ENCODE results near the gene VEZF1. TPM values are rescaled to one million over a fixed set of nuclear protein-coding genes. Genes with fewer than 3 reads are reported as not detected.

Gene VEZF1
- total and polyA plus RNA-seq, 2 donors (not counting 1 experiment from before 2014, with no cell fraction given): 14.7 to 75.9 TPM

DNA sequence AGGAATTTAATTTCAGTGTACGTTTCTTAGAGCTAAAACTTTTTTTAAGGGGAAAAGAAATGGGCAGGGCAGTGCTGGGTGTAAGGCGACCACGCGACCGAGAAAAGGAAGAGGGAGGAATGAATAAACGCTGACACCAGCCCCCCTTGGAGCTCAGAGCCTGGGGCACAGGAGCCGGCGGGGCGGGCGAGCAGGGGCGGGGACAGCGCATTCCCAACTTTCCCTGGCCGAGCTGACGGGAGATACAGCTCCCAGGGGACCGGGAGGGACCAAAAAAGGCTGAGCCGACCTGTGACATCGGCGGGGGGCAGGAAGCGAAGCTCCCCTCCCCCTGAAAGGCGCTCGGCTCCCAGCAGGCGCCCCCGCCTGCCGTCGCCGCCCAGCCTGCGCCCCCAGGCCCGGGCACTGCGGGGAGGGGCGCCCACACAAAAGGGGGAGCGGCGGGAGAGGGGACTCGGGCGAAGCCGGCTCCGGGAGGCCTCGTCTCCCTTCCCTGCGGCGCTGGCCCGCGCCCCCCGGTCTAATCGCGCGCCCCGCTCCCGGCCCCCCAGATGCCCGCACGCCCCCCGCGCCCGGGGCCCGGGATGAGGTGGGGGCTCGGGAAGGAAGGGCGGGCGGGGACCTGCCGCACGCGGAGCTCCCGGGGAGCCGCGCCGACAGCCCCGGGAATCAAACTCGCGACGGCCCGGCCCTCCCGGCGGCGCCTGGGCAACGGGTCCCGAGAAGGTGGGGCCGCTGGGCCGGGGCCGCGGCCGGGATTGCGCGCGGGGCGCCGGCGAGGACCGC lies 33.5 kb downstream of the VEZF1 start:
- peaks cover 0 to 71% (median 32%) of the 10 kb centered on the region in 4 experiments for H3K27me3 ChIP-seq (replicated peaks in 1 of 4; ENCODE audit: control extremely low read depth in 1 of 4, control insufficient read depth in 3 of 4, insufficient read depth in 4 of 4, low read length in 3 of 4)
- peaks cover 0 to 14% (median 0%) of the 10 kb centered on the region in 3 donors for H3K9me3 ChIP-seq (ENCODE audit: control extremely low read depth in 1 of 3, control insufficient read depth in 2 of 3, insufficient read depth in 1 of 3, low read length in 2 of 3)
- H3K4me3 ChIP-seq (ENCODE audit: control extremely low read depth in 1 of 5, extremely low read depth in 1 of 5, insufficient read depth in 1 of 5, low read depth in 2 of 5, low read length in 4 of 5): peak overlapping the region in 2 of 5 experiments; percentile 33
- WGBS (ENCODE audit: insufficient coverage): 2% methylated on average over 73 of the region's 85 CpGs
- DNase-seq (no peak), ATAC-seq (ENCODE audit: low read depth) (no peak)
- H3K27me3 Mint-ChIP-seq: peaks cover 67% of the 10 kb centered on the region
- peaks cover 36% of the 10 kb centered on the region for H3K4me1 Mint-ChIP-seq
- peak overlapping the region; percentile 71 for H3K4me3 Mint-ChIP-seq
- POLR2A ChIA-PET: interaction anchor here (2.0 kb wide), 1 partner anchor 15 kb away, joined by 9 read pairs; no protein-coding TSS in a partner anchor
- H3K9ac ChIP-seq (ENCODE audit: low read length): no peak overlapping the region
- H2AFZ ChIP-seq (ENCODE audit: insufficient read depth, low read depth, low read length, poor library complexity, severe bottlenecking): no peak overlapping the region
- H3K4me2 ChIP-seq (replicated peaks; ENCODE audit: low read depth, low read length, poor library complexity, severe bottlenecking): peak overlapping the region; percentile 77
- H3K36me3 ChIP-seq (replicated peaks in 1 of 2; ENCODE audit: control extremely low read depth in 1 of 2, control insufficient read depth in 1 of 2, extremely low read depth in 1 of 2, insufficient read depth in 2 of 2, low read length in 1 of 2): no peaks in the 10 kb centered on the region
- TF ChIP-seq EZH2 (IDR thresholded peaks at IDR 0.05; ENCODE audit: borderline replicate concordance, insufficient read depth, low read depth, low read length, poor library complexity, severe bottlenecking) (peak; percentile 69), CTCF (IDR thresholded peaks at IDR 0.05) (no peak)
- no peak overlapping the region for H3K27ac ChIP-seq (ENCODE audit: low read length in 2 of 2)
- CTCF ChIA-PET: interaction anchor here (1.0 to 2.6 kb wide), 6 partner anchors 8 to 62 kb away, joined by 3 to 12 read pairs (median 4); no protein-coding TSS in a partner anchor
- H4K20me1 ChIP-seq (ENCODE audit: control insufficient read depth, insufficient read depth, low read length, poor library complexity, severe bottlenecking): peaks cover 17% of the 10 kb centered on the region
- peaks cover 33 to 36% of the 10 kb centered on the region in 2 donors for H3K4me1 ChIP-seq (ENCODE audit: control insufficient read depth in 2 of 2, insufficient read depth in 2 of 2, low read length in 2 of 2)
- no peaks in the 10 kb centered on the region for H3K9me3 Mint-ChIP-seq (ENCODE audit: insufficient read depth)
- no peak overlapping the region for H3K27ac Mint-ChIP-seq
- no peaks in the 10 kb centered on the region for H3K79me2 ChIP-seq (ENCODE audit: control insufficient read depth, insufficient read depth, low read length)
- intact Hi-C loops (cut with micrococcal nuclease): no loop called here

Data from B cell (primary cell).